ENCODE data around the gene RFX2. TPM values are rescaled to one million over a fixed set of nuclear protein-coding genes. Genes with fewer than 3 reads are reported as not detected.
"Not testable (repeated sequence)": the region's sequence is repeated elsewhere in the genome, so short reads cannot be mapped to it uniquely, and the experiment has no call there.

The RFX2 gene
- total RNA-seq, 1 donor, result 81.1 TPM

DNA sequence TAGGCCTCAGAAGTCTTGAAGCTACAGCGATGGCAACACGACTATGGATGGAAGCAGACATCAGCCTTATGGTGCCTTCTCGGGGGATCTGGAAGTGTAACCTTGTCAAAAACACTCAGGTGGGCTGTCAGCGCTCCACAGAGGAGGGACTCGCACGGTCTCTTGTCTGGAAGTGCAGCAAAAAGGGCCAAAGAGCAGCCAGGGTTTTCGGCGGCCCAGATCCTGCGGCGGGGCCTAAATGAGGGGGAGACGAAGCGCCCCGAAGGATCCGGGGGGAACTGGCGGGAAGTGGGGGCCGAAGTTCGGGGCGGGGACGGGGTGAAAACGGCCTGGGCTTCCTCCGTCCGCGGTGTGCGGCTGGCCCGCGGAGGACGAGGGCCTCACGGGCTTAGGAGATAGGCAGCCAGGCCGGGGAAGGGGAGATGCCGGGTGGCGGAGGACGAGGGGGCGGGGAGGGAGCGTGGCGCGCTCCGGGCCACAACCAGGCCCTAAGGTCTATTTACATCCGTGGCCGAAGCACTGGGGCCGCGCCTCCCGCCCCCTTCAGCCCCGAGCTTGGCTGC, 133.0 kb downstream of the RFX2 start:
- DNase-seq (ENCODE audit: low read depth in 2 of 3, low spot score in 2 of 3), result no peak

DNA sequence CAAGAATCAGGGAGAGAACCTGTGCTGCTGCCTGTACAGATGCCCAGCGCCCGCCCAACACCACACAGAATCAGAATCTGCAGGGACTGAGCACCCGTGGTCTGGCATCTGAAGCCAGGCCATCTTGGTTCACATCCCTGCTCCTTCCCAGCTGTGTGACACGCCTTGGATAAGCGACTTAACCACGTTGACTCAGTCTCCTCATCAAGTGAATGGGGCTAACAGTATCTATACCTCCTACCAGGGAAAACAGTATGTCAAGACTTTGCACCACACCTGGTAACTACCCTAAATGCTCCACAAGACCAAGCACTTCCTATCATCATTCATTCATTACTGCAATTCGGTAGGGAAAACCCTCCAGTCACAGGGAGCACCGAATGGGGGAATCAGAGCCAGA, 133.5 kb downstream of the RFX2 start:
- DNase-seq (ENCODE audit: low read depth in 2 of 3, low spot score in 2 of 3), result no peak

DNA sequence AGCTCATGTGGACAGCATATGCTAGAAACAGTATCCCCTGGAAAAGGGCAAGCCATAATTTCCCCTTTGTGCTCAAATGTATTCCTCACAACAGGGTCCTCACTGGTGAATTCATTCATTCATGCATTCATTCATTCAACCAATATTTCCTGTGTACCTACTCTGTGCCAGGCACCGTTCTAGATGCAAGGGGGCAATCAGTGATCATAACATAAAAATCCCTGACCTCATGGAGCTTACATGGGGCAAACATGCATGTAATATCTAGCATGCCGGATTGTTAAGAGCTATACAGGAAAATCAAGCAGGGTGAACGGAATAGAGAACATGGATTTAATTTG, 134.9 kb downstream of the RFX2 start:
- DNase-seq (ENCODE audit: low read depth in 2 of 3, low spot score in 2 of 3), result no peak

DNA sequence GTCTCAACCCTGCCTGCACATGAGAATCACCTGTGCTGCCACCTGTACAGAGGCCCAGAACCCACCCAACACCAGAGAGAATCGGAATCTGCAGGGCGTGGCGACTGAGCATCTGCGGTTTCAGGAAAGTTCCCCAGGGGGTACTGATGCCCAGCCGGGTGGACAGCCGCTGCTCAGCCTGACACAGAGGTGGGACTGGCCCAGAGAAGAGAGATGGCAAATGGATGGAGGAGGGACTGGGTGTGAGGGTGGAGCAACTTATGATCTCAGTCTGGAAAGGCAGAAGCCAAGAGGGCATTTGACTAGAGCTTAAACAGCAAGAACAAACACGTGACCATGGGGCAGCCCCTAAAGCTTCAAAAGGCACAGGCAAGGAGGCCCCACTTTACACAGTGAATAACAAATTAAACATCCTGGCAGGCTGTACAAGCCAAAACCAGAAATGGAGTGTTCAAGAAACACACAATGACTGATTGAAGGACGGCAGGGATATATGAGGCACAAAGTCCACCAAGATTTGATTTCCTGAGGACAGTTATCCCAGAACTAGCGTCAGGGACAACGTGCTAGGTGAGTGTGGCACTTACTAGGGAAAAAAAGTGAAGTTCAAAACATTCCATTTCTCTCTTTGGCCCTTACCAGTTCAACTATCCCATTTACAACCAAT, 135.4 kb downstream of the RFX2 start:
- DNase-seq (ENCODE audit: low read depth in 2 of 3, low spot score in 2 of 3), result no peak

DNA sequence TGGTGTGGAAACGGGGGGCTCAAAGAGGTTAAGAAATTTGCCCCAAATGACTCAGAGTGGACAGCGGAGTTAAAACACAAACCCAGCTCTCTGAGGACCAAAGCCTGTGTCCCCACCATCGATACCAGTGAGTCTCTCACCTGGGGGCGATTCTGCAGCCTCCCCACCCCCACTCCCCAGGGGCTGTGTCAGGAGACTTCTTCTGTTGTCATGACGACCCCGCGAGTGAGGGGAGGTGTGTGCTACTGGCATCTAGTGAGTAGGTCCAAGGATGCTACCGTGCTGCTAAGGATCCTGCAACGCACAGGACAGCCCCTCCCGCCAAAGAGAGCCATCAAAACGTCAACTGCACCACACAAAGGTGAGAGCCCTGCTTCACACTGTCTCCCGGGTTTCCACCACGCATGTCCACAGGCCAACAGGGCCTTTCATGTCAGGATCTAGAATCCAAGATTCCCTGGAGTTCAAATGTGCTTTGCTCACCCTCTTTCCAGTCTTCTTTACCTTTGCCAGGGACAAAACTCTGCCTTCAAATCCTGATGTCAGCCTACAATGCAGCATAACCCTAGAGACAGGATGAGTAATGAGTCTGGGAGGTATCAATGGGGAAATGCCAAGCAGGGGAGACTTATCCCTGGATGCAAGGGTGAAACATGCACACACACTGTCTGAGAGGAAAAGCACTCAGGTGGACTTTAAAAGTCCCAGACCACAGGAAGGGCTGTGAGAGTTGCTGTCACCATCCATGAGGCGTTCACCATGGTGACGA, 136.2 kb downstream of the RFX2 start:
- DNase-seq (ENCODE audit: low read depth in 2 of 3, low spot score in 2 of 3), result no peak

DNA sequence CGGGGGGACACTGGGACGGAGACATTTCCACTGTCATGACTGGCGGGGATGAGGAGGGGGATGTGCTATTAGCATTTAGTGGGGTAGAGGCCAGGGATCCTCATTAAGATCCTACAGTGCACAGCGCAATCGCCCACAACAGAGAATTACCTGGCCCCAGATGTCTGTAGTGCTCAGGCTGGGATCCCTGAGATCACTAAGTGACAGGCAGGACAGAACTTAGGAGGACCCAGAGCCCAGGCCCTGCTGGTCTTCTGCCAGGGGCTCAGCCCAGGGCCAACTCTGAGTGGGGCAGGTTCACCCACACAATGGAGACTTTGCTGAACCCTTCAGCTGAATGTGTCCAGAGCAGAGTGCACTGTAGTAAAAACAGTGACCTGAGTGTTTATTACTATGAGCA, 136.9 kb downstream of the RFX2 start:
- no peak for DNase-seq (ENCODE audit: low read depth in 2 of 3, low spot score in 2 of 3)

DNA sequence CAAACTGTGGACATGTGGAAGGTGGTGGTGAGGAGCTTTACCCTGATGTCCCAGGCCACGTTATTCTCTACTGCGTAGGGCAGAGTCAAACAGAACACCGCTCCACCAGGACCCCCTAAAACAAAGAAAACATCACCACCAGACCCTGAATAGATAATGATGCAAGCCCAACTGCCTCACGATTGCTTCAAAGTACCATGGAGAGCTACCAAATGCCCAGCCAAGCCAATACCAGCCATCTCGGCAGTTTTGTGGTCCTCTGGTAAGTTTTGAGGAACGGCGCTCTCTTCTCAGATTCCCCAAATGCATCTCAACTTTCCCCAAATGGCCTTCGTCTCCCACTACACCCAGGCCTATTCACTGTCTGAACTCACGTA, 138.0 kb downstream of the RFX2 start:
- no peak for DNase-seq (ENCODE audit: low read depth in 2 of 3, low spot score in 2 of 3)

DNA sequence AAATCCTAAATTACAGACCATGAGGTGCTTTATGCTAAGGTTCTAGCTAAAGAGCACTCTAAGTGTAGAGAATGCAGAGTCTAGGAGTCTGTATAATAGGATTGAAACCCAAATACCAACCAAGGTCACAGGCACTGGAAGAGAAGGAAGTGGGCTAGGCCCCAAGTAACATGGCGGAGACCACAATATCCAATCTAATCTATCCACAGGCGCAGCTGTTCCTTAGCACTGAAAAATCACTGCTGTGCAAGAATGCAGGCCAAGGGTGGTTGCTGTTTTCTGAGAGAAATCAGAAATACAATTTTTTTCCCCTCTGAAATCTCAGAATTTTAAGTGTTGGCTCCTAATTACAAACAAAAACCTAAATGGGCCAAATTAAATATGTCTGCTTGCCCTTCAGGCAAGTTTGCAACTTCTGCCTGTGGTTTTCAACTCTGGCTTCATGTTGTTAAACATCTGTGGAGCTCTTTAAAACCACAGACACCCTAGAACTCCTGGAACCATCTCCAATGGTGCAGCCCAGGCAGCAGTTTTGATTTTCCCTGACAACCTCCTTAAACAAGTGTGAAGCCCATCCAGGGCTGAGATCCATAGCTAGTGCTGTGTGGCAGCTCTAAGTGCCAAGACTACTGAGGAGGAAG, 138.5 kb downstream of the RFX2 start:
- no peak for DNase-seq (ENCODE audit: low read depth in 2 of 3, low spot score in 2 of 3)

DNA sequence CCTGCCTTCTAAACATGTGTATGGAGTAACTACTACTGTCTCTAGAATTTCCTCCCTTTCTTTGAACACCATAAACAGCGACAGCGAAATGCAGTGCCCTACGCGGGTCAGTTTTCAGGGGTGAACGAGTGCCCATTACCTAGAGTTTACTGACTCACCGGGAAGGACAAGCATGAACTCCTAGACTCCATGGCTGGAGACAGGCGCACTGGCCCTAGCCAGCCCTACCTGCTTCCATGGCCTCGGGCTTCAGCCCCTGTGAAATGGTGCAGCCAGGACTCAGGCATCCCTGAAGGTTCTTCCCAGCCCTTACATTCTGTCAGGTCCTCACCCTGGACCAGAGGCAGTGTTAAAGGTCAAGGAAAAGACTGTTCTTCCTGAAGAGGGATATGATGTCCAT, 140.8 kb downstream of the RFX2 start:
- no peak for DNase-seq (ENCODE audit: low read depth in 2 of 3, low spot score in 2 of 3)

DNA sequence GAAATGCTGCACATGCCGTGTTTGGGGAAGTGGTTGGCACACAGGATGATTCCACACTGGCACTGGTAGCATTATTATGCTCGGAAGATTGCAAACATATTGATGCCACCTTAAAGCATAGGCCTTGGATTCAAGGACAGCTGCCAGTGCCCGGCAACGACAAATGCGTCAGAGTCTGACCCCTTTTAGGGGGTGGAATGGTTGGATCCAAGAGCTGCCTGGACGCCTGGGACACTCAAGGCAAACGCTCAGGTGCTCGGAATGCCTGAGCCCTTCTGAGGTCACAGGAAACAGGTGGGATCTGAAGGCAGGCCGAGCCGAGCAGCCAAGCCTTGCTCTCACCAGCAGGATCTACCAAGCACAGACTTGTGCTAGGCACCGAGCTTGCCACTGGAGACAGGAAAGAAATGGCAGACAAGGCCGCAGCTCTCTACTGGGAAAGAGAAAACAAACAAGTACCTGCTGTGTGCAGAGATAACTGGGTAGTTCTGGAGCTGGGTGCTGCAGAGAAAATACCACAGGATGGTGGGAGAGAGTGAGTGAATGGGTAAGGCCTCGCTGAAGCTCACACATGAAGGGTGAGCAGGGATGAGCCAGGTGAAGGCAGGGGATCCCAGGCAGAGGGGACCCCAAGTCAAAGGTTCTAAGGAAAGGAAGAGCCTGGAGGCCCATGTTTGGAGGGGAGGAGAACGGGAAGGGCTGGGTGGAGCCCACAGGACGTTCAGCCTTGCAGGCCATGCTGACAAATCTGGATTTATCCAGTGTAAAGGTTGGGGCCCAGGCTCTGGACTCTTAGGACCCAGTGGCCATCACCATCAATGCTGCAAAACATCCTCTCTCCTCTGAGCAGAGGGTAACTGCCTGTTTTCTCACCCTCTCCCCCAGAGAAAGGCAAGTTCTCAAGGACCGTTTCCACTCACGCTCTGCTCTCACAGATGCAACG, 141.6 kb downstream of the RFX2 start:
- DNase-seq (ENCODE audit: low read depth in 2 of 3, low spot score in 2 of 3), result no peak

DNA sequence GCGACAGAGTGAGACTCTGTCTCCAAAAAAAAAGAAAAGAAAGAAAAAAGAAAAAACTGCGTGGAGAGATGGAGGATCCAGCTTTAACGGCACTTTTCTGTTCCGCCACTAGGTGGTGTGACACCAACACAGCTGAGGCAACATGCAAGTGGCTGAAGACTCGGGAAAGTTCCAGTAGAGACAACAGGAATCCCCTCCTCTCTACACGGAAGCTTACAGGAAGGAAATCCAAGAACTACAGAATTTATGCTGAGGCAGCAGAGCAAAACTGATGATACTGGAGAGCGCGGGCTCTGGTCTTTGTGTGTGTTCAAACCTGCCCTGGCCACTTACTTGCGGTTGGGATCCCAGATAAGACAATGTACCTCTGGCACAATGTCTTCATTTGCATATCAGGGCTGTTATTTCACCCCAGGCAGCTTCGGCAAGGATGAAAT, 142.3 kb downstream of the RFX2 start:
- peak in 2 of 3 donors; percentile 57 to 67 for DNase-seq (ENCODE audit: low read depth in 2 of 3, low spot score in 2 of 3)

DNA sequence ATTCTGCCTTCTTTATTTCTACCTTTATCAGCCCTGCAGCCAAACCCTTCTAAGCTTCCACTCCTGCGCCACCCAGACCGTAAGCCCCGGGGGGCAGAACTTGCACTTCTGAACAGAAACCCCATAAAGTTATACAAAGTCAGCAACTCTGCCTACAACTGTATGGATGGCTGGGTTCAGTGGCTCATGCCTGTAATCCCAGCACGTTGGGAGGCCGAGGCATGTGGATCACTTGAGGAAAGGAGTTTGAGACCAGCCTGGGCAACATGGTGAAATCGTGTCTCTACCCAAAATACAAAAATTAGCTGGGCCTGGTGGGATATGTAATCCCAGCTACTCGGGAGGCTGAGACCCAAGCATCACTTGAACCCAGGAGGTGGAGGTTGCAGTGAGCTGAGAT, 142.7 kb downstream of the RFX2 start:
- DNase-seq (ENCODE audit: low read depth in 2 of 3, low spot score in 2 of 3), result no peak

DNA sequence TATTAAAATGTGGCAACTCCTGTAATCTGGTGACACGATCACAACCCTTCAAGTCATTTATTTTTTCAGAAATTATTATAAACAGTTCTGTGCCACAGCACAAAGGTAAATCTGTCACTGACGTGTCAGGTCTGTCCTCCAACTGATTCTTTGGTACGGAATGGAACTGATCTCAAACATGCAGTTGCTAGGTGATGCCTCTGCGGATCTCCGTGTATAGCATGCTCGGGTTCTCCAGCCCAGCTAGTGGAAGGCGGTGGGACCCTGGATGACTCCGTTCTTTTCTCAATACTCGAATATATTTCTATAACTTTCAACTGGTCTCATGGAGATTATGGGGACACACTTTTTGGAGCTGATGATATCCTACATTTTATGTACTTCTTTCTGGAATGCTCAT, 143.4 kb downstream of the RFX2 start:
- no peak for DNase-seq (ENCODE audit: low read depth in 2 of 3, low spot score in 2 of 3)

DNA sequence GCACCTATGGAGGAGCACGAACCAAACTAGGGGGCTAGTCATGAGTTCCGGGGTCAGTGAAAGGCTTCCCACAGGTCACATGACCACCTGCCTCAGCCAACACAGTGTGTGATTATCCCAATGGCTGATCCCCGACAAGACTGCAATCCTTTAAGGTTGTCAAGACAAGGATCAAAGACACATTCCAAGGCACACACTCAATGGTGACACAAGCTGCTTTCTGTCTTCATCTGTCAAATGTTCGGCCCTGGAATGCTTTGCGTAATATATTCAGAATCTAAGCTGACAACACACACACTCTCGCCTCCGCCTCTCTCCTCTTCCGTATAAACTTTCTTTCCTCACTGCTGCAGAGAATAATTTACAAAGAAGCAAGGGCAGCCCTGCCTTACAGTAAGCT, 144.1 kb downstream of the RFX2 start:
- no peak for DNase-seq (ENCODE audit: low read depth in 2 of 3, low spot score in 2 of 3)

DNA sequence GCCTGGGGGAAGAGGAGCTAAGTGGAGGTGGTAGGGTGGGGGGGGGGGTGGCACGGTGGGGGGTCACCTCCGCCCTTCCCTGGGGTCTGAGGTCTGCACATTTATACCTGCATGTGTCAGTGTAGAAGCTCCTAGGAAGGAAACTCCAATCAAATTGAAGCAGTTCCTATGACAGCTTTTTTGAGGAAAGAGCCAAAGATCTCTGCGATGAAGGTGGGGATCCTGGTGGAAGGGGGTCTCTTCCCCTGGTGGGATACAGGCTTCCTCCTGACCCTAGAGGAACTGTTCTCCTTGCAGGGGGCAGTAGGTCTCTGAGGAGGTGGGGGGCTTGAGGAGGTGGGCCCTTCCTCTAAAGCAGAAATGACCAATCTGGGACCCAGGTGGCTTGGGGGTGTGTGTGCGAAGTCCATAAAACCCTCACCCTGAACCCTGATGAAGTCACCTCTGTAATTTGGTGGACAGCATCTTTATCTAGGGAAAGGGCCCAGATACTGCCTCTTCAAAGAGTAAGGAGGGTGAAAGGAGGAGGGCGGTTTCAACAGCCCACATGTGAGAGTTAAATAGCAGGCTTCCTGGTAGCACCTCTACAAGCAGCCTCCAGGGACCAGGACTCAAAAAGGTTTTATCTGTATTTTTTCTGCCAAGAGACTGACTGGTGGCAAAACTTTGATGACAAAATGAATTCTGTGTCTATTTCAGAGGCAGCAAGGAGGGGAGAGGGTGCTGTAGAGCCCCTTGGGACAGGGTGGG, 145.3 kb downstream of the RFX2 start:
- DNase-seq (ENCODE audit: low read depth in 2 of 3, low spot score in 2 of 3), result no peak

DNA sequence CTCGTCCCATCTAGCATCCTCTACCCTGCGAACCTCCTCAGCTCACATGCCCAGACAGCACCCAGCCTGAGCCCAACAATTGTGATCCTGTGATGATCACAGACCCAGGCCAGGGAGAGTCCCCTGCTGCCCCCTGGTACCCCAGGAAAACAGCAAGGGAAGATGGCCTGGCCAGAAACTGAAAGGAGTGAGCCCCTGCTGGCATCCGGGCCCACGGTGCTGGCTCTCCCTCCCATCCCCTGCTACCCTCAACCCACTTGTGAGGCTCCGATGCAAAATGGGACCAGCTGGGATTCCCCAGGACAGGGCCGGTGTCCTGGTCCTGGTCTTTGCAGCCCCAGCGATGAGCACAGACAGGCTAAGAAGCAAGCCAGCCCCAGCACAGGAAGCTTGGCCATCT, 146.4 kb downstream of the RFX2 start:
- DNase-seq (ENCODE audit: low read depth in 2 of 3, low spot score in 2 of 3), result no peak

DNA sequence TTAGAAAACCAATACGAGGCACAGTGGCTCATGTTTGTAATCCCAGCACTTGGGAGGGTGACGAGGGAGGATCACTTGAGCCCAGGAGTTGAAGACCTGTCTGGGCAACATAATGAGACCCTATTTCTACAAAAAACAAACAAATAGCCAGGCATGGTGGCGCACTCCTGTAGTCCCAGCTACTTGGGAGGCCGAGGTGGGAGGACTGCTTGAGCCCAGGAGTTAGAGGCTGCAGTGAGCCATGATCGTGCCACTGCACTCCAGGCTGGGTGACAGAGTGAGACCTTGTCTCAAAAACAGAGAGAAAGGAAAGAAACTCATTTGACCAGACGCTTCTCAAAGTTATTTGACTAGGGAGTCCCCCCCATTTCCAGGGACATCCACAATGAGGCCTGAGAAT, 147.0 kb downstream of the RFX2 start:
- DNase-seq (ENCODE audit: low read depth in 2 of 3, low spot score in 2 of 3), result not testable (repeated sequence)

DNA sequence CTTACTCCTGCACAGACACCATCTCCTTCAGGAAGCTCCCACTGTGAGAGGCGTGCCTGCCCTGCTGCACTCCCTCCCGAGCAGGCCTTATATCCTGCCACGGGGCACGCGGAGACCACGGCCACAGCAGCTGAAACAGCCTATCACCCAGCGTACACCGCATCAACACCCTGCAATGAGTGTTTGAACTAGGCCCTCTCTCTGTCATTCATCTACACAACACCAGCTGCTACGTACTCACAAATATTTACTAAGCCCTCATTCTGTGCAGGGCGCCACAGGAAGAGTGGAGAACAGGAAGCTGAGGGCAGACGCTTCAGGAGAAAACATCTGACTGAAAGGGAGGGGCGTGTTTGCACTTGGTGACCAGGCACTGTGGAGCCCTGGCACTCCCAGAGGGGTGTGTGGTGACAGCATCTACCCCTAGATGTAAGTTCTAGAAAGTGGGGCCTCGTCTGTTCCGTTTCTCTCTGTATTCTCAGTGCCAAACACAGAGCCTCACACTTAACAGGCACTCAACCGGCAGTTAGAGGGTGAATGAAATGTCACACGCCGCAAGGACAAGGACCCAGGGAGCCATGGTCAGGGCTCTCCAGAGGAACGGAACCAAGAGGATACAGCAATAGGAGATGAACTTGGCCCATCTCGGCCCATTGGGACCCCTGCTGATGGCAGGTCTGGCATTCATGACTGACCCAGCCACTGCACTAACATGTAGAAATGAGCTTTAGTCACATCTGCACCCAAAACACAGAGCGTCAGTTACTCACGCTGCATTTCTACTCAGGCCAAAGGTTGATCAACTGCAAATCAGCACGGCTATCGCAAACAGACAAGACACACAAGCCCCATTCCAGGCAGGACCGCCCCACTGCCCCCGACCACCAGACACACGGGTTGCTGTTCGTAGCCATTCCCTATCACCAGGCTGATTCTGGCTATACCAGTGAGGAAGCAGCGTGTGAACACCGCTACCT, 148.0 kb downstream of the RFX2 start:
- peak; percentile 54 to 88 (median 77) for DNase-seq (ENCODE audit: low read depth in 2 of 3, low spot score in 2 of 3)

DNA sequence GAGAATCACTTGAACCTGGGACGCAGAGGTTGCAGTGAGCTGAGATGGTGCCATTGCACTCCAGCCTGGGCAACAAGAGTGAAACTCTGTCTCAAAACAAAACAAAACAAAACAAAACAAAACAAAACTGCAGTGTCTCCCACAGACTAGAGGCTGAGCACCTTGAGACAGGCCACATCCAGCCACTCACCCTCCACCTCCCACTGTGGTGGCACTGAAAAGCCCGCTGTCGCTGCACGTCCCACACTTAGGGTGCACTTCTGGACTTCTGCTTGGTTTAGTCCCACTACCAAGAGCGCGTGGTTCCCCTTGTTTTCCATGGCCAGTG, 148.7 kb downstream of the RFX2 start:
- not testable (repeated sequence) for DNase-seq (ENCODE audit: low read depth in 2 of 3, low spot score in 2 of 3)
